ELR (cell line): ENCODE results near the gene TANGO6.
"Not testable (repeated sequence)": the region's sequence is repeated elsewhere in the genome, so short reads cannot be mapped to it uniquely, and the experiment has no call there.

Experiments used
- DNase-seq: peaks from one replicate; pipeline ENCODE4 v3.0.0-alpha.2; 2015; ENCODE audit warnings: low read depth

Gene TANGO6

GRCh38 chr16:69057400-69058378 lies 214.4 kb downstream of the TANGO6 start:
- peak; percentile 91 for DNase-seq

GRCh38 chr16:69063491-69063890 lies 220.2 kb downstream of the TANGO6 start:
- DNase-seq: not testable (repeated sequence)

DNA sequence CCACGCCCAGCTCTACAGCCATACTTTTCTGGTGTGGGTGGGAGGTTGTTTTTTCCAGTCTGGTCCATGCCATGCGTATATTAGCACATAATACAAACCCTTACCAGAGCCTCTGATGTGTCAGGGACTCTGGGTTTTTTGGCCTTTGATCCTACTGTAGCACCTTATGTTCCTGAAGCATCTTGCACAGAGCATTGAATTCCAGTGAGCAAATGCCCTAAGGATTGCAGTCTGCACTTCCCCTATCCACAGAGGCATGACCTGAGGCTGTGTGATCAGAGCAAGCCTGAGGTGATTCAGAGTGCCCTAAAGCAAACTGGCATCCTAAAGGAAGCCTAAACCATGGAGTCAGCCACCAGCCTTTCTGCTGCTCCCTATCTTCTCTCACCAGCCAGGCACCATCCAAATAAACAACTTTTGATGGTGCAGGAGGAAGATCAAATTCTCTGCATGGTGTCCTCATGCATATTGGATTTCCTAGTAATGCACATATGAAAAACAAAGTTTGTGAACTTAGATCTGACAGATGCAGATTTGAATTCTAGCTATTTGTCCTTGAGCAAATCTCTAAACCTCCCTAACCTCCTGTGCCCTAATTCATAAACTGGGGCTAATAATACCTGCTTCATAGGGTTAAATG lies 220.9 kb downstream of the TANGO6 start:
- peak; percentile 96 for DNase-seq

- DNase-seq: no peak
Observed at GRCh38 chr16:69064764-69065313, 221.5 kb downstream of the TANGO6 start.

GRCh38 chr16:69069504-69069903 lies 226.2 kb downstream of the TANGO6 start:
- no peak for DNase-seq

DNA sequence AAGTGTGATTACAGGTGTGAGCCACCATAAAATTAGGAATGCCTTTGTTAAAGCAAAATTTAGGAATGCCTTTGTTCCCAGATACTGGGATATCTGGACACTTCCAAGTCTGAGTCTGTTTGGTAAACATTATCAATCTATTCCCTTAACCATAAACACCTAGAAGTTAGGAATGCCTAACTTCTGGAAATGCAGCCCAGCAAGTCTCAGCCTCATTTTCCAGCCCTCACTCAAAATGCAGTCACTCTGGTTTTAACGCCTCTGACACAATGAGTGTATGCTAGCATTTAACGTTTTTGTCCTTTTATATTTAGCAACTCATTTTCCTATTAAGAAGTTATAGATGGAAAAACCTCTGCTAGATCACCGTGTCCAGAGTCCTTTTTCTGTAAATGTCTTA lies 227.7 kb downstream of the TANGO6 start:
- DNase-seq: no peak

DNA sequence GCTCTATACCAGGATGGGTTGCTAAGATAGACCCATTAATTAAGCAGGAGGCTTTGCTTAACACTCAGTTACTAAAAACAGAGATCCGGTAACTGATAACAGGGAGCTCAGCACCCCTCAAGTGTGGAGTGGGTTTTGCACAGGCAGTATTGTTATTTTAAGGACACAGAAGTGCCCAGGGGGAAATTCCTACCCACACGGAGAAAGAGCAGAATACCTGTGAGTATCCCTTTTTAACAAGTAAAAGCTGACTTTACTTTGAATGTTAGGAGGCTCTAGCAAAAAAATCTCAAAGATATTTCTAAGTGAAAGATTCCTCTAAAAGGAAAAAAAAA lies 229.3 kb downstream of the TANGO6 start:
- no peak for DNase-seq

GRCh38 chr16:69073181-69073702 lies 229.9 kb downstream of the TANGO6 start:
- DNase-seq: peak; percentile 97

DNA sequence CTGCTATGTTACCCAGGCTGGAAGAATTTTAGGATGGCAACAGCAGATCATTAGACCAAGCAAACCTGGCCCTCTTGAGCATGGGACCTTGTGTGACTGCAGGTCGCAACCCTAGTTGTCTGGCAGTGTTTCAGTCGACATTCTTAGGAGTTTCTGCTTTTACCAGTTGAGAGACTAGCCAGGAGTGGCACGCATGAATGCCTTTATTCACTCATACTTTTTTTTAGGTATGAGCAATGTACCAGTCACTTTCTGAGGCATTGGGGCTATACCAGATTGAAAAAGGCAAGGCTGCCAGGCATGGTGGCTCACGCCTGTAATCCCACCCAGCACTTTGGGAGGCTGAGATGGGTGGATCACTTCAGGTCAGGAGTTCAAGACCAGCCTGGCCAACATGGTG lies 233.9 kb downstream of the TANGO6 start:
- peak; percentile 86 for DNase-seq

DNA sequence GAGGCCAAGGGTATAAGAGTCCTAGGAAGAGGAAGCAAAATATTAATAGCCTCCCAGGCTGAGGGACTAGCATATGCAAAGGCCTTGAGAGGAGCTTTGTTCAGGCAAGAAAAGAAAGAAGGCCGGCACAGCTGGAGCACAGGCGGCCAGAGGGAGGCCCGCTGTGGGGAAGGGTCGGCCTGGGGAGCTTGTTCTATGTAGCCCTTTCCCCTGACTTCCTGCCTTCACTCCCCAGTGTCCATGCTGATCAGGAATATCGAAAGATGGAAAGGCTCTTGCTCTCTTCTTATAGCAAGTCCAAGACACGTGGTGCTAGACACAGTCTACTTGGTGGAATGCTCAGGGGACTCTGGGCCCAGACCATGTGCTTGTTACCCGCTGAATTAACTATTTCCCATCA lies 234.7 kb downstream of the TANGO6 start:
- no peak for DNase-seq

- DNase-seq: no peak
Observed at GRCh38 chr16:69079697-69080096, 236.4 kb downstream of the TANGO6 start.

GRCh38 chr16:69083306-69083941 lies 240.1 kb downstream of the TANGO6 start:
- no peak for DNase-seq

GRCh38 chr16:69084289-69084688 lies 241.0 kb downstream of the TANGO6 start:
- no peak for DNase-seq

DNA sequence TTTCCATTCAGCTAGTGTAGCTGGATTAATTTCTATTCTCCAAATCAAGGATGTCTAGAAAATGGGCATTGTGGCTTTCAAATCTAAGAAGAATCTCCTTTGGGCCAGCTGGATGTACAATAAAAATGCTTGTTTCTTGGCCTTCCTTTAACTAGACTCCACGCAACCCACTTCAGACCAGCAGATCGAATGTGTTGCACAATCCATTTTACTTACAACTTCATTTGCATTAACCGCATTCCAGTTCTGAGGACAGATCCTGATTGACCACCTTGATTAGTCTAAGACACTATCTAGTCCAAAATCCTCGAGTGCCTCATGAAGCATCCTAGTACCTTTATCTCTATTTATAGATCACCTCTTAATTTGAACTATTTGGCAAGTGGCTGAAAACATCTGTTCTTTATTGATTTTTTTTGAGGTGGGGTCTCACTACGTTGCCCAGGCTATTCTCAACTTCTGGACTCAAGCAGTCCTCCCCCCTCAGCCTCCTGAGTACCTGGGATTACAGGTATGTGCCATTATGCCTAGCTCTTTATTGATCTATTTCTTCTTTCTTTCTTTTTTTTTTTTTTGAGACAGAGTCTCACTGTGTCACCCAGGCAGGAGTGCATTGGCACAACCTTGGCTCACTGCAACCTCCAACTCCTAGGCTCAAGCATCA lies 241.8 kb downstream of the TANGO6 start:
- DNase-seq: no peak

DNA sequence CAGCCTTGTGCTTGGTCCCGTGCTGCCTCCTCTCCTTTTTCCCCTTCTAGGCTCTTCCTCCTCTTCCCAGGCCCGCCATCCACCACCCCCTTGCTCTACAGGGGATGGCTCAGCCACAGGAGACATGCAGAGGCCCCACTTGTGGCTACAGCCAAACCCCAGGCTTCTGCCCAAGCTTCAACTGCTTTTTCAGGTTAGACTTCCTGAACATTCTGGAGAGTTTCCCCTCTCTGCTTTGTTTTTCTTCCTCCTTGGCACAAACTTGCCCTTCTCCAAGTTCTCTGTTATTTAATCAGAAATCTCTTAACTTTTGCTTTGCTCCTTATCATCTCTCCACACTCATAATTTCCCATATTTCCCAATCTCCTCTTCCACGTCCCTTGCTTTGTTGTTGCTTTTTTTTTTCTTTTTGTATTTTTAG lies 243.8 kb downstream of the TANGO6 start:
- no peak for DNase-seq

- no peak for DNase-seq
Observed at GRCh38 chr16:69088684-69089083, 245.4 kb downstream of the TANGO6 start.

- DNase-seq: no peak
Observed at GRCh38 chr16:69089091-69089910, 246.0 kb downstream of the TANGO6 start.

GRCh38 chr16:69093974-69094373 lies 250.6 kb downstream of the TANGO6 start:
- DNase-seq: no peak

DNA sequence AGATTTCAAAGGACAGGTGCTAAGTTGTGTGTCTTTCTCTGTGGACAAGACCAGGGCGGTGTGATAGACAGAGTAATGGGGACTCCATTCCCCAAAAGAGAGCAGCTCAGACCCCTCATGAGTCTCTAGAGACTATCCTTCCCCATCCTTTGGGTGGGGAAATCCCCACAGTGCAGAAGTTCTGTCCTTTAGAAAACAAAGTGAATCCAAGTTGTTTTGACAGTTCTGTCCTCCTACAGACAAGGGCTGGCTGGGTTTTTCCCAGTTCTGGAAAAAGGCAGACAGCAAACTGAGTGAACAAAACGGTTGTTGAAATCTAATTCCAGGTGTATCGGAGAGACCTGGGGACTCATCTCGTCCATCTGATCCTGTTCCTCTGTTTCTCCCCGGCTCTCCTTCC lies 251.2 kb downstream of the TANGO6 start:
- no peak for DNase-seq

- no peak for DNase-seq
Observed at GRCh38 chr16:69095193-69095592, 251.9 kb downstream of the TANGO6 start.
